Head of caudate nucleus (tissue), 42 donors: ENCODE measurements around the gene C12orf57.

Experiments used
- DNase-seq, 42 donors: peaks; one replicate each; pipeline versions ENCODE4 v3.0.0 to v3.0.0-alpha.2; 2020 to 2021; ENCODE audit warnings: mixed read lengths in 7 of 42
- intact Hi-C: fragments of 100-400 bp; cut with DNase I; formaldehyde crosslinking; loops from one replicate; pipeline ENCODE4 v1.15.0; 2022

C12orf57 gene

GRCh38 chr12:6935371-6936193 is 8.2 kb upstream of the C12orf57 start:
- intact Hi-C loops: no loop called here
- no peak for DNase-seq

- intact Hi-C loops: no loop called here
- no peak for DNase-seq
Observed at GRCh38 chr12:6936194-6936635, 7.6 kb upstream of the C12orf57 start.

- DNase-seq: peak in 7 of 42 donors; percentile 20 to 72 (median 40)
- intact Hi-C loops: no loop called here
Observed at GRCh38 chr12:6936636-6937480, 7.0 kb upstream of the C12orf57 start.

- DNase-seq: peak; percentile 88 to 98 (median 94)
- intact Hi-C loops: no loop called here
Observed at GRCh38 chr12:6937481-6938352, 6.1 kb upstream of the C12orf57 start.

GRCh38 chr12:6938353-6939190 is 5.2 kb upstream of the C12orf57 start:
- intact Hi-C loops: no loop called here

GRCh38 chr12:6939191-6939540 is 4.7 kb upstream of the C12orf57 start:
- no peak for DNase-seq
- intact Hi-C loops: no loop called here

More at GRCh38 chr12:6938353-6939190, 5.2 kb upstream of the C12orf57 start:
- no peak for DNase-seq

GRCh38 chr12:6941267-6941666 is 2.6 kb upstream of the C12orf57 start:
- intact Hi-C loops: no loop called here

GRCh38 chr12:6941782-6942181 is 2.0 kb upstream of the C12orf57 start:
- no peak for DNase-seq
- intact Hi-C loops: no loop called here

More at GRCh38 chr12:6941267-6941666, 2.6 kb upstream of the C12orf57 start:
- DNase-seq: no peak

GRCh38 chr12:6942331-6942665 is 1.5 kb upstream of the C12orf57 start:
- intact Hi-C loops: no loop called here
- DNase-seq: no peak

GRCh38 chr12:6943389-6943721 is 467 bp upstream of the C12orf57 start:
- intact Hi-C loops: no loop called here
- peak; percentile 72 to 98 (median 92) for DNase-seq

GRCh38 chr12:6944381-6945186 is 762 bp downstream of the C12orf57 start:
- intact Hi-C loops: loop anchor here (2.0 to 5.0 kb wide), 2 partner anchors 26 to 168 kb away; partner anchors contain the start of genes EMG1 and PHB2
- DNase-seq: peak; percentile 88 to 98 (median 94)

- intact Hi-C loops: loop anchor here (2.0 to 5.0 kb wide), 2 partner anchors 25 to 167 kb away; partner anchors contain the start of genes EMG1 and PHB2
- DNase-seq: no peak
Observed at GRCh38 chr12:6945613-6946012, 1.8 kb downstream of the C12orf57 start.

GRCh38 chr12:6946033-6946919 is 2.5 kb downstream of the C12orf57 start:
- DNase-seq: no peak
- intact Hi-C loops: loop anchor here (5.0 kb wide), 1 partner anchor 166 kb away; no protein-coding TSS in a partner anchor

- intact Hi-C loops: loop anchor here (5.0 kb wide), 1 partner anchor 165 kb away; no protein-coding TSS in a partner anchor
- no peak for DNase-seq
Observed at GRCh38 chr12:6946920-6947374, 3.1 kb downstream of the C12orf57 start.

GRCh38 chr12:6947615-6948014 is 3.8 kb downstream of the C12orf57 start:
- DNase-seq: no peak
- intact Hi-C loops: loop anchor here (5.0 kb wide), 1 partner anchor 165 kb away; no protein-coding TSS in a partner anchor
